ENCODE data around the gene PKD1L1.
"Not testable (repeated sequence)": the region's sequence is repeated elsewhere in the genome, so short reads cannot be mapped to it uniquely, and the experiment has no call there.

The PKD1L1 gene

DNA sequence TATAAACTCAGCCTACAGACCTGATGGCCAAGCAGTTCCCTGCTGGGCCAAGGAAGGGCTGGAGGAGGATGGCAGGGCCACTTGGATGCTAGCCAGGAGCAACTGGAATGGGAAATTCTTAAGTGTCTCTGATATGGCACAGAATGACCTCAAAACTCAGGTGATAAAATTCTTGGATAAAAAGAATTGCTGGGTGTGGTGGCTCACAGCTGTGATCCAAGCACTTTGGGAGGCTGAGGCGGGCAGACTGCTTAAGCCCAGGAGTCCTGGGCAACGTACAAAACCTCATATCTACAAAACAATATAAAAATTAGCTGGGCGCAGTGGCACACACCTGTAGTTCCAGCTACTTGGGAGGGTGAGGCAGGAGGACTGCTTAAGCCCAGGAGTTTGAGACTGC, 14.0 kb upstream of the PKD1L1 start:
- DNase-seq (ENCODE audit: low read depth), result no peak

DNA sequence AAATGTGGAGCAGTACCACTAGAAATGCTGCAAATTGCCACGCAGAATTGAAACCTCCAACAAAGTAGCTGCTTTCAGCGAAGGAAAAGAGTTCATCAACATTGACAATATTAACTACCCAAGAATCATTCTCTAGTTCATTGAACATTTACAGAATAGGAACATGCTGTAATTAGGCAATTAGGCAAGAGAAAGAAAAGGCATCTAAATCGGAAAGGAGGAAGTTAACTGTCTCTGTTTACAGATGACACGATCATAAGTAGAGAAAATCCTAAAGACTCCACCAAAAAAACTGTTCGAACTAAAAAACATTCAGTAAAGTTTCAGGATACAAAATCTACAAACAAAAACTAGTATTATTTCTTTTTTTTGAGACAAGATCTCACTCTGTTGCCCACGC, 8.9 kb upstream of the PKD1L1 start:
- no peak for DNase-seq (ENCODE audit: low read depth)

DNA sequence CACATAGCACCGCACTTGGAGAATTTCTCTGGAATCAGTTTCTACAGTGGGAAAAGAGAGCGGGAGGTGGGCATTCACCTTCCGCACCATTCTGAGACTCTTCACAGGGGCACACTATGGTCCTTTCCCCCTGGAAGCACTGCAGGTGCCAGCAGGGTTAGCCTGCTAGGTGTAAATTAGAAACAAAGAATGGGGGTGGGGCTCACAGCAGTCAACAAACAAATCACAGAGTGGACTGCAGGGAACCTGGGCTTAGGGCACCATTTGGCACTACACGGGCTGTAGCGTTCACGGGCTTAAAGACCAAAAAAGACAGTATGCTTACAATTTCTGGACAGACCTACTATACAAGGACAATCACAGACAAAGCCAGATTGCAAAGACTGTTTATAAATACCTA, 8.0 kb upstream of the PKD1L1 start:
- DNase-seq (ENCODE audit: low read depth), result no peak

DNA sequence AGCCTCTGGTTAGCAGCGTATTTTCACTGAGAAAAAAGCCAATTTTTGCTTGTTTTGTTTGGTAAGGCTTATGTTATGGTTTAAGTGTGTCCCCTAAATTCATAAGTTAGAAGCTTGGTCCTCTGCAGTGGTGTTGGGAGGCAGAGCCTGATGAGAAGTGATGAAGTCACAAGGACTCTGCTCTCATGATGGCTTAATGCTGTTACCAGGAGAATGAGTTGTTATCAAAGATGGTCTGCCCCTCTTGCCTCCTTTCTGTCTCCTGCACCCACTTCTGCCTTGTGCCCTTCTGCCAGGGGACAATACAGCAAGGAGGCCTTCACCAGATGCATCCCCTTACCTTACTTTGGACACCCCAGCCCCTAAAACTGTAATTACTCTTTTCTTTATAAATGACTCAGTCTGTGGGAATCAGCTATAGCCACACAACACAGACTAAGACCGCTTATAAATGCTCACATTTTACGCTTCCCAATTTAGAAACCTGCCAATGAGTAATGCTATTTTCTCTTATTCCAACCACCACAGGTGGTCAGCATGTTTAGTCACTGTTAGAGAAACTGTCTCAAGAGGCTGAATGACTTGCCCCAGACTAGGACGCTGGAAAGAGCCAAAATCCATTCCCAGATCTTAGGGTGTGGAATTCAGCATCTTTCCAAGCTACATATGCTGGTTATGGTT, 6.1 kb upstream of the PKD1L1 start:
- DNase-seq (ENCODE audit: low read depth), result no peak

DNA sequence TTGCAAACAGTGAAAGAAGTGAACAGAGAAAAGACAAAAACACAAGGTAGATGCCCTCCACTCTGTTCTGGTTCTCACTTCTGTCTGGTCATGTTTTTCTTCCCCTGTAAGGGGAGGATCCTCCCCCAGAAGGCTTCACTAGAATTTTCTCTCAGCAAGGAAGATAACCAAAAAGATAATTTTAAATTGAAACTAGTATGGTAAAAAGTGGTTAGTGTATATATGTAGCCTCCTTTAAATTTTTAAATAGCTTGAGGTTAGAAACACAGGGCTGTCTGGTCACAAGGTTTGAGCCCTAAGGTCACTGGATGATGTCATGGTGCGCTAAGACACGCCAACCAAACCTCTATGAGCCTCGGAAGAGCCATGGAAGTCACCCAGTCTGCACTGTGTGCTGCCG, 5.6 kb upstream of the PKD1L1 start:
- no peak for DNase-seq (ENCODE audit: low read depth)

DNA sequence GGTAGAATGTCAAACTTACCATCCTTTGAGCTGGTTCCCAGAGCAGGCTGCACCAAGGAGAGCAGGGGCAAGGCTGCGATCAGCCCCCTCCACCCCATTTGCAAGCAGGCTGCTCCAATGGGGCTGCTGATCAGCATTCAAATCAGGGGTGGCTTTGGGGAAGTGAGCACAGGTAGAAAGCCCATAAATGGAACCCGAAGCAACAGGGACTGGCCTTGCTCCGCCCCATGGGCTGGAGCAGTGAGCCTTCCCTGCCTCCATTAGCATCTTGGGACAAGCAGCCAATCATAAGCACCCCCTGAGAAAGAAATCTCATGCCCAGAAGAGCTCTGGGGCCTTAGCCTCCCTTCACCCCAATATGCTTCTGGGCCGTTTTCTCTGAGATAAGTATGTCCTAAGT, 4.0 kb upstream of the PKD1L1 start:
- DNase-seq (ENCODE audit: low read depth), result no peak

DNA sequence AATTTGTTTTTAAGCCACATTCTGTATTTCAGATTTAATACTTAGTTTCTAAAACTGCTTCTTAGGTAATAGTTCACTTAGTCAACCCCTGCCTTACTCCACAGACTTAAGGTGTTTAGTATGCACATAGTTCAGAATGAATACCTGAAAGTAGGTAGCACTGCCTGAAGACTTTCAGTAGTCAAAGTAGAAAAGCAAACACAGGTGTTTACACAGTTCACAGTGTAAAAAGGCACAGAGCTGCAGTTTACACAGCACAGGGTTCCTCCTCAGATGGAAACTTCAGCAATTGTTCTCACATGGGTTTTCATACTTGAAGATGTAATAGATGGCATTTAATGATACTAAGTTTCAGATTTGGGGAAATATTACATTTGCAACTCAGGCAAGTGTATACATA, 3.1 kb upstream of the PKD1L1 start:
- no peak for DNase-seq (ENCODE audit: low read depth)

DNA sequence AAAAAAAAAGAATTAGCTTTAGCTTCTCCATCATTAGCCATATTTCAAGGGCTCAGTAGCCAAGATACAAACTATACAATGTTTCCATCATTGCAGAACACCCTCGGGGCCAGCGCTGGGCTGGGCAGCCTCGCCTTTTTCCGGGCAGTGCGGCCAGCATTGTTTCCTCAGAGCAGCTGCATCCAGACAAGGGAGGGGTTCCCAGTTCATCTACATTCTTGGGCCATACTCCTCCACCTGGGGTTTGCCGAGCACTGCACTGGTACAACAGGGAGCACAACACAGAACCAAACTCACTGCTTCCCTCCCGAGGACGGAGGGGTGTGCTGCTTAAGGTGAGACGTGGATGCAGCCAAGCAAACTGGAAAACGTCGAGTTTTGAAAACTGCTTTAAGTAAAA, 2.4 kb upstream of the PKD1L1 start:
- no peak for DNase-seq (ENCODE audit: low read depth)

DNA sequence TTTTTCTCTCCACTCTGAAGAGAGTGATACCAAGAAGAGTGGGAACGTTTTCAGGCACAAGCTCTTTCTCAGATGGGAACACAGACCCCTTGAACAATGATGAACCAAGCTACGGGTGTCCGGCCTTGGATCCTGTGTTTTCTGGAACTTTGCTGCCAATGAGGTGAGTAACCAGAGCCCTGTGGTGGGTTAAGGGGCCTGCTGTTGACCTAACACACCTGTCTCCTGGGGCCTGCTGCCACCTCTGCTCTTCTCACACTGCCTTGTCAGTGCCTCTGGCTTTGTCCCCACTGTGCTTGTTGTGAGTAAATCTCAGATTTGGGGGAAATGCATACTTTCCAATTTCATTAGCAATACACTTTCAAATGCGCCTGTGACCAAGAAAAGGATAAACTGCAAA, 1.4 kb upstream of the PKD1L1 start:
- no peak for DNase-seq (ENCODE audit: low read depth)

DNA sequence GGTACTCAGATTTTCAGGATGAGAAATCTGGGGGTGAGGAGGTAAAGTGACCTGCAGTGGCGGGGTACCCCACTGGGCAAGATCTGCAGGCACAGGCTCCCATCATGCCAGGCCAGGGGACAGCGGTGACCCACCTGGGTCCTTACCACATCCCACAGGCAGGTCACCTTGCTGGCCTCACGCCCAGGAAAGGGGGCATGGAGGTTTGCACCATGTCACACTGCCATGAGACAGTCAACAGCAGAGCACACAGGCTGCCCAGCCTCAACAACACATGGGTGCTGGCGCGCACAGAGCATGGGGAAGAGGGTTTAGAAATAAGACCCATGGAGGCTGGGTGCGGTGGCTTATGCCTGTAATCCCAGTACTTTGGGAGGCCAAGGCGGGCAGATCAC, 914 bp downstream of the PKD1L1 start:
- no peak for DNase-seq (ENCODE audit: low read depth)

DNA sequence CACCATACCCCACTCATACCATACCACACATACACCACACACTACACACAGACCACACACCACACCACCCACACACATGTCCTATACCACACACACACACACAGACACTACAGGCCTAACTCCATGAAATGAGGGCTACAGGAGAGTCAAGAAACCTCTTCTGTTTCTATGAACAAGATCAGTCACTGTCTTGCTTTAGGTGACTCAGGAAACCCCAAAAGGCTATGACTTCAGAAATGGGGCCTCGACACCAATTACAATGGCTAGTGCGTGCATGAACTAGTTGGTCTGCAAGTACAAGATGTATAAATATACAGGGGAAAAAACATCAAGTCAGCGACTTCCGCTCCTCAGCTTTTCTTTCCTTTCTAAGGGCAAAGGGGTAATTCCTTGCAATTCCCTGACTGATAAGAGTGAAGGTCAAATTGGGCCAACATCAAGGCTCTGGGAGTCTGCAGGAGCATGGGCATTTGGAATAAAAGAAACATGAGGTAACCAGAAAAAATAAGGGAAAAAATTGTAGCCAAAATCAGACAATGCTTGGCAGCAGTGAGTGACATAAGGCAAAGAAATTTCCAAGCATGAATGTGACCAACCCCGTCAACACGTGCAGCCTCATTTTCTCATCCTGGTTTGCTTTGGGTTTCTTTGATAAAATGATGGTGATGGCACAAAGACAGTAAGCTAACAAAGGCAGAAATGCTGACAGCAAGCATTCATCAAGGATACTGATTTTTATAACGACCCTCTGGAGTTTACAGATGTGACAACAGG, 1.5 kb downstream of the PKD1L1 start:
- no peak for DNase-seq (ENCODE audit: low read depth)

DNA sequence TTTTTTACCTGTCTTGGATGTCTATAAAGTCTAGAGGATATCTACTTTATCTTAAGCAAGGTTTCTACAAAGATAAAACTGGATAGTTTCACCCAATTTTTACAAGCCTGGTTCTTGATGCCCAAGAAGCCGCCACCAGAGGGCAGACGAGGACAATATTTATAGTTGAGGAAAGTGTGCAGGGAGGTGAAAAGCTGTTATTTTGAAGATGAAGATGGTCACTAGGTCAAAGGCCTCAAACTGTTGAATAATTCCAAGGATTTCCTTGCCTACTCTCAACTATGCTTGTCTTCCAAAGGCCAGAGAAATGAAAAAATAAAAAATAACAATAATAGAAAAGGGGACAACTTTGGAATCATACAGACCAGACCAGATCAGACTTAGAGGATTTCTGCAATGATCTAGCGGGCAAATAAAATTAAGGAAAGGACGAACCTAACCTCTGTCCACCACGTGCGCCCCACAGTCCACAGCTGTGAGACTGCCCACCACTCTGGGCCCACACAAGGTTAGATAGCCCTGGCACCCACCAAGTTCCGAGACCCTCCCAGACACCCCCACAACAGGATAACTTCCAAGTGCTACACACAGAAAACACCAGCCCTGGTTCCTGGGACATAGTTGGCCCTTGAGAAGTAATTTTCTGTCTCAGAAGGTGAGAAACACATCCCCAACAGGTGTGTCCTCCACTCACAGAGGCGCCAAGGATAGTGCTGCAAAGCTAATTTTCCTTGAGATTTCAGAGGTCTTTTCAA, 2.8 kb downstream of the PKD1L1 start:
- peak; percentile 63 for DNase-seq (ENCODE audit: low read depth)

DNA sequence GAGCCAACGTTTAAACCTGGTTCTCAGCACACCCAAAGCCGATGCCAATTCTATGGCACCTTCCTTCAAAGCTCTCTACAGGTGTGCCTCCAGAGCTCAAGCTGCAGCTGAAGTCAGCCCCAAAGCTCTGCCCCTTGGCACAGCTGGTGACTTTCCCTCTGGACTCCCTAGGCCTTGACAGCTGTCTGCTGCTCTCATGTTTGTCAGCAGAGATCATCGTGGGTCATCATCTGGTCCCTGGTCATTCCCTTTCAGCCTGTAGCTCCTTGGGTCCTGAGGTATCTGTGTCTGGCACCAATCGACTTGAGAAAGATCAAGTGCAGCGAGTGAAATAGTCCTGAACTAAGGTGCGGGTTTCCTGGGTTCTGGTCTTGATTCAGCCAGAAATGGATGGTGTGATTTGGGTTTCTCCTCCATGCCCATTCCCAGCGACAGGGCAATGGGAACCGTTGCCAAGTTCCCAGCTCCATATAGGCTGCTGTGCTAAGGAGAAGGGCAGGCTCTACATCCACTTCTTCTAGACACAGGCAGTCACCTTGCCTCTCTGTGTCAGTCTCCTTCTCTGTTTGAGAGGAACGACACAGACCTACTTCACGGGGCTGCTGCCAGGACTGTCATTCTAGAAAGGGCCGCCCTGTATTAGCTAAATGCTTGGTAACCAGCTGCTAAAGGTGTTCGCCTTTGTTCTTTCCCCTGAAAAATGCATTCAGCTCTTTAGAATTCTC, 3.6 kb downstream of the PKD1L1 start:
- no peak for DNase-seq (ENCODE audit: low read depth)

DNA sequence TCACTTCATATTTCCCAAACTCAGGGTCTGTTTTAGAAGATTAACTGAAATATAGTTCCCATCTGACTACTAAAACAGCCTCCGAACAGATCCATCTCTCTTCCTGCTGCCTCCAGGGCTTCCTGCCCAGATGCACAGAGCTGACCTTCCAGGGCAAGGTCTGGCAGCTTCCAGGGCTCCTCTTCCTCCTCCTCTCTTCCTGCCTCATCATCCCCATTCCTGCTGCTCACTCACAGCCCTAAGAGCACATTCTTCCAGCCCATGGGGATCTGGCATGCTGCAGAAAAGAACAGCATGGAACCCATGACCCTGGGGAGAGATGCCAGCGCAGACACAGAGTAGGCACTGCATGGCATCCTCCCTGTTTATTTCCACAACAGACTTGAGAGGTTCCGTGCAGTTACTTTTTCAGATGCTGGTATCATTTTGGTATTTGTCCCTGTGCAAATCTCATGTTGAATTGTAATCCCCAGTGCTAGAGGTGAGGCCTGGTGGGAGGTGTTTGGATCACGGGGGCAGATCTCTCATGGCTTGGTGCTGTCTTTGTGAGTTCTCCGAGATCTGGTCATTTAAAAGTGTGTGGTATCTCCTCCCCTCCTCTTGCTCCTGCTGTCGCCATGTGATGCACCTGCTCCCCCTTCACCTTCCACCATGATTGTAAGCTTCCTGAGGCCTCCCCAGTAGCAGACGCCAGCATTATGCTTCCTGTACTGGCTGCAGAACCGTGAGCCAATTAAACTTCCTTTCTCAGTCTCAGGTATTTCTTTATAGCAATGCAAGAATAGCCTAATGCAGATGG, 4.4 kb downstream of the PKD1L1 start:
- no peak for DNase-seq (ENCODE audit: low read depth)

DNA sequence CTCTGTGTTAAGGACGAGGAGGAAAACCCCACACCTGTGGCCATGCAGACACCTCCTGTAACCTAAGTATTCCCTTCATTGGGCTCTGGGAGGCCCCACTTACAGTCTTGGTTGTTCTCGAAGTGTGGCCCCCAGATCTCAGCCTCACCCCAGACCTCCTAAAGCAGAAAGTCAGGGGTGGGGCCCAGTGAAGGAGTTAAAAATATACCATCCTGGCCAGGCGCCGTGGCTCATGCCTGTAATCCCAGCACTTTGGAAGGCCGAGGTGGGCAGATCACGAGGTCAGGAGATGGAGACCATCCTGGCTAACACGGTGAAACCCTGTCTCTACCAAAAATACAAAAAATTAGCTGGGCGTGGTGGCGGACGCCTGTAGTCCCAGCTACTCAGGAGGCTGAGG, 5.6 kb downstream of the PKD1L1 start:
- not testable (repeated sequence) for DNase-seq (ENCODE audit: low read depth)

DNA sequence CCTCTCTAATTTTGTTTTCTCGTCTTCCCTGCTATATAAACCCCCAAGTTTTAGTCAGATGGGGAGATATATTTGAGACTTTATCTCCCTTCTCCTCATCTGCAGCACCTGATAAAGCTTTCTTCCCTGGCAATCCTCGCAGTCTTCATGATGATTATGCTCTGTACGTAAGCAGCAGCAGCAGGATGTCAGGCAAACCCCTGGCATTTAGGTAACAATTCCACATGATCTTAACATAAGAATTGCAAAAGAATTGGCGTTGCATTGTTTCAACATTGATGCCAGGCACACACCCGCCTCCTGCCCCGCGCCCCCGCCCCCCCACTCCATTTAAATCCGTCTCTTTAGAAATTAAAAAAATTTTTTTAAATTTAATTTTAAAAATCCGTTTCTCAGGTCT, 6.1 kb downstream of the PKD1L1 start:
- DNase-seq (ENCODE audit: low read depth), result no peak

DNA sequence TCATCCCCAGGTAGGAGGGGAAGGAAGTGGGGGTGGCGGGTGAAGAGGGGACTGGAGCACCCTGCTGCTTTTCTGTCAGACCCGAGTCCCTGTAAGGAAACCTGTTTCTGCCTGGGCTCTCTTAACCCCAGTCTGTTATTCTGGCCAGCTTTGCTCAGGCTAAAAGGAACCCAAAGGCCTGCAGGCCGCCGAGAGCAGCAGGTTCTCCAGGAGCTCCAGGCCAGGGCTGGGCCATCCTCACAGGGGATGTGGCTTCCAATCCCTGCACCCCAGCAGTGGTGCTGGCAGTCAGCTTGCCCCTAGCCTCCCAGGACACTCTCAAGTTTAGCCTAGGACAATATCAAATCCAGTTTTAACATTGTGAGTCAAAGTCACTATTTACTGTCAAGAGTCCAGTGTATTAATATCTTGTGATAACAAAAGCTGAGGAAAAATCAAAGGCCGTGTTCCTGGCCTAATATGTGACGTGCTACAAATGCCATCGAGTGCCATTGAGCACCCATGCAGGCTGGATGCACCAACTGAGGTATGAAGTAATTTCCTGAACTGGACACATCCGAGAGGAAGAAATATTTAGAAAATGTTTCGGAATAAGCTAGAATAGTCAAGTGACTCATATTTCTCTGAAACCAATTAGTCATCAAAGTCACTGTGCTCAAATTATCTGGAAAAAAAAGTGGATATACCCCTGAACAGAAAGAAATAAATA, 7.0 kb downstream of the PKD1L1 start:
- DNase-seq (ENCODE audit: low read depth), result no peak

DNA sequence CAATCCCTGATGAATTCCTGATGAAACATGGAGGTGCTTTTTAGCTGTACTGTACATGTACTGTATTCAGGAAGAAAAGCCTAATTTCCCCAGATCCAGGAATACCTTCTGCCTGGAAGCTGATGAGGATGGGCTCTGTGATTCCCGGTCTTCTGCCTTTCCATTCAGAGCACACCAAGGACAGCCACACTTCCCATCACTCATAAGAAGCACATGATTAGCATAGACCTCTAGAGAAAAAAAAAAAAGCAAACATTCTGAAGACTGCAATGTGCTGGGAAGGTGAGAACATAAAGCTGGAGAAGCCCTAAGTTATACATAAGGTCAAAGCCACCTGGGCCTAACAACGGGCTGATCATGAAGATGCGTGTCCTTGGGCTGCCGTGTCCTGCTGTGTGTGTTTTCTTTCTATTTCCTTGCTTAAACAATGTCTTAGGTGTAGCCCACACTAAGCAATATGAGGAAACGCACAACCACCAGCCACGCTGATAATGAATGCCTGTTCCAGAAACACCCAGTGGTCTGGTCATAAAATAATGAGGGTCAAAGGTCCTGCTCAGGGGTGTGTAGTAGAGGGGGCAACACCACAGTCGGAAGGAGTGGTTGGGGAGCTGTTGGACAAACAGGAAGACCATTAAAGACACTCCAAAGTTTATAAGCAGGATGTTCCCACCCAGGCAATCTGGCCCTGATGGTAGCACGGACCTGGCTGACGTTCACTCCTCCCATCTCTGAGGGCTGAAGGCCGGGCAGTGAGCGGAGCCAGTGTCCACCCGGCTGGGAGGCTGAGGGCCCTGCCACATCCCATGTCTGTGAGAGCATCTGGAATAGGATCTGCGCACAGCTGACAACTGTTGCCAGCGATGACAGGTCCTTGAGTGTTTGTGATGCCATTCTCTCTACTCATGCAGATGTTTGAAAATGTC, 7.9 kb downstream of the PKD1L1 start:
- DNase-seq (ENCODE audit: low read depth), result no peak

DNA sequence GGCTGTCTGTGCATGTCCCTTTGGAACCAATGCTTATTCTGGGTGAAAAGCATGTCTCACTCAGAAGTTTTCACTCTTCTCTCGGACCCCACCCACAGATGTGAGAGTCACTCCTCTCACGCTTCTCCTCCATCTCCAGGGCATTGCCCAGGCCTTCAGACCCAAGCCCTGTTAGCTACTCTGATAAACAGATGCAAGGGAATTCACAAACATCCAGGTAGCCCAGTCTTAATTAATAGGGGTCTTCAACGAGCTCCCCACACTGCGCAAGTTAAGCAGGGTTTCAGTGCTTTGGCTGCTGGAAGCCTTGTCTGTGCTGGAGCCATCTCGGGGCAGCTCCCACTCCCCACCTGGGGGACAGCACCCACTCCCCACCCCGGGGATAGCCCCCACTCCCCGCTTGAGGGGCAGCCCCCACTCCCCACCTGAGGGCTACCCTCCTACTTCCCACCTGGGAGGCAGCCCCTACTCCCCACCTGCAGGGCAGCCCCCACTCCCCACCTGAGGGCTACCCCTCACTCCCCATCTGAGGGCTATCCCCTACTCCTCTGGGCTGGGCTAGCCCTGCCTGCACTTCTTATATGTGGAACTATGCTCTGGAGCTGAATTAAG, 8.7 kb downstream of the PKD1L1 start:
- no peak for DNase-seq (ENCODE audit: low read depth)

Measured in stimulated activated CD8-positive, alpha-beta memory T cell treated with anti-CD3 and anti-CD28 coated beads, Interleukin-12 subunit alpha, Interleukin-12 subunit beta, amount 100 ng/mL, for 1 hour (primary cell).